Fibroblast of the aortic adventitia (primary cell): Measurements from ENCODE around the gene HINT2. TPM values are rescaled to one million over a fixed set of nuclear protein-coding genes. Genes with fewer than 3 reads are reported as not detected.
A peak's percentile ranks its signal among the peaks of the same experiment; 100 is the strongest.

ENCODE experiments used
- DNase-seq: peaks from one replicate; pipeline ENCODE4 v3.0.0-alpha.2; 2010; ENCODE audit warnings: low read depth
- H3K4me3 ChIP-seq: 2 replicates; pipeline ENCODE4 v1.5.1; 2011; ENCODE audit warnings: low read depth, mild to moderate bottlenecking, control low read depth, low read length, moderate library complexity
- CTCF ChIP-seq: IDR thresholded peaks from 2 replicates; pipeline ENCODE4 v1.5.1; 2011; ENCODE audit warnings: mild to moderate bottlenecking, low read length, control low read depth, inconsistent platforms; ENCODE audit not compliant: insufficient read depth
- total RNA-seq: library from RNA; depleted of rRNA; stranded (reverse); fragments of >200 nt; gene quantifications from 2 replicates; pipeline ENCODE4 v1.2.3, GENCODE V29; 2012; ENCODE audit warnings: low replicate concordance

Gene HINT2
- total RNA-seq, 1 donor, result 24.9 TPM

- peak overlapping the region; percentile 74 for H3K4me3 ChIP-seq
- DNase-seq, result no peak
- TF ChIP-seq CTCF, result no peak
Observed at GRCh38 chr9:35792826-35793225, 22.0 kb downstream of the HINT2 start.

GRCh38 chr9:35792024-35792813, 22.6 kb downstream of the HINT2 start:
- no peak for DNase-seq

GRCh38 chr9:35791297-35791921, 23.4 kb downstream of the HINT2 start, which contains the start of gene NPR2:
Gene NPR2 (plus strand): TSS chr9:35791591. CDS start chr9:35792409, 818 bp downstream.
- DNase-seq, result no peak
- no peak for TF ChIP-seq CTCF
- peak within 1 kb of the TSS; percentile 74 for H3K4me3 ChIP-seq

More at GRCh38 chr9:35792024-35792813, 22.6 kb downstream of the HINT2 start:
- H3K4me3 ChIP-seq, result peak overlapping the region; percentile 74
- no peak for TF ChIP-seq CTCF

- peak; percentile 87 for TF ChIP-seq CTCF
- peak; percentile 91 for DNase-seq
- H3K4me3 ChIP-seq, result peak overlapping the region; percentile 47
Observed at GRCh38 chr9:35790385-35791296, 24.2 kb downstream of the HINT2 start.

- no peak for DNase-seq
- no peak overlapping the region for H3K4me3 ChIP-seq
- no peak for TF ChIP-seq CTCF
Observed at GRCh38 chr9:35790025-35790384, 24.8 kb downstream of the HINT2 start.

GRCh38 chr9:35789541-35789940, 25.3 kb downstream of the HINT2 start:
- no peak for TF ChIP-seq CTCF
- H3K4me3 ChIP-seq, result no peak overlapping the region
- no peak for DNase-seq
